K562 (cell line): Measurements from ENCODE around the gene PLCG2. TPM values are rescaled to one million over a fixed set of nuclear protein-coding genes. Genes with fewer than 3 reads are reported as not detected.
A peak's percentile ranks its signal among the peaks of the same experiment; 100 is the strongest.

Experiments
- ARID2 ChIP-seq: fragments of 450-650 bp; IDR thresholded peaks from 2 replicates; pipeline ENCODE4 v1.6.1; 2017; ENCODE audit warnings: antibody characterized with exemption, mild to moderate bottlenecking
- GABPB1 ChIP-seq: sonication (generic); formaldehyde crosslinking; IDR thresholded peaks from 2 replicates; pipeline ENCODE4 v1.8.0; 2022; ENCODE audit warnings: mild to moderate bottlenecking, missing genetic modification reagents
- HCFC1 ChIP-seq: IDR thresholded peaks from 2 replicates; pipeline ENCODE4 v1.6.1; 2012; ENCODE audit warnings: low read depth, low read length, improper control_type of control experiment
- KLF13 ChIP-seq: fragments of 450-650 bp; IDR thresholded peaks from 2 replicates; pipeline ENCODE4 v1.6.1; 2016; ENCODE audit warnings: missing genetic modification characterization, low read depth, mild to moderate bottlenecking, missing compliant biosample characterization, moderate library complexity, borderline replicate concordance
- MBD2 ChIP-seq: sonication (generic); IDR thresholded peaks from 2 replicates; pipeline ENCODE4 v1.6.1; 2016; ENCODE audit warnings: low read depth, borderline replicate concordance
- NFE2 ChIP-seq: IDR thresholded peaks from 2 replicates; pipeline ENCODE4 v1.6.1; 2014; ENCODE audit warnings: antibody characterized with exemption, low read depth
- NR4A1 ChIP-seq, 2 experiments: fragments of 250-450 bp in 1 of 2; fragments of 450-650 bp in 1 of 2; sonication (Bioruptor Pico) in 1 of 2; IDR thresholded peaks; 2 replicates each; pipeline versions ENCODE4 v1.4.0 to v1.6.1; 2016 to 2020; ENCODE audit warnings: mild to moderate bottlenecking in 2 of 2, missing compliant biosample characterization in 1 of 2, missing genetic modification characterization in 1 of 2, moderate library complexity in 1 of 2
- PHF8 ChIP-seq: fragments of 200-600 bp; sonication (generic); IDR thresholded peaks from 2 replicates; pipeline ENCODE4 v1.6.1; 2012; ENCODE audit warnings: mixed run types, mild to moderate bottlenecking, inconsistent platforms, low read length, moderate library complexity, borderline replicate concordance
- PKNOX1 ChIP-seq: fragments of 450-650 bp; IDR thresholded peaks from 2 replicates; pipeline ENCODE4 v1.6.1; 2016
- SUPT5H ChIP-seq: fragments of 450-650 bp; IDR thresholded peaks from 2 replicates; pipeline ENCODE4 v1.6.1; 2016
- ZC3H11A ChIP-seq: IDR thresholded peaks from 2 replicates; pipeline ENCODE4 v1.6.1; 2012; ENCODE audit warnings: low read depth, low read length, improper control_type of control experiment
- polyA plus RNA-seq, 8 experiments: library from polyadenylated mRNA; depleted of rRNA in 4 of 8; stranded (reverse) in 5 of 8; unstranded in 3 of 8; fragments of >200 nt; fragmentation: Nextera tagmentation in 2 of 8; fragmentation: Illumina TruSeq in 1 of 8; extraction: Ambion mirVana in 2 of 8; extraction: Trizol in 1 of 8; gene quantifications; 2 replicates each; pipeline versions ENCODE4 v1.2.1 to v1.2.3, GENCODE V29; 2011 to 2014; ENCODE audit warnings: inconsistent platforms in 1 of 8, missing spikeins in 1 of 8
- total RNA-seq, 7 experiments: library from RNA; depleted of rRNA in 6 of 7; stranded (reverse); fragments of >200 nt in 6 of 7; fragmentation: Illumina TruSeq in 2 of 7; extraction: Trizol in 2 of 7; gene quantifications; 2 replicates each; pipeline versions ENCODE4 v1.2.1 to v1.2.3, GENCODE V29; 2011 to 2021; ENCODE audit warnings: low replicate concordance in 1 of 7
- TF ChIP-seq, protein P1 (sequence below), 2 experiments: fragments of 450-650 bp in 1 of 2; sonication (generic) in 1 of 2; formaldehyde crosslinking in 1 of 2; IDR thresholded peaks in 1 of 2; conservative IDR thresholded peaks in 1 of 2; 2 replicates each; pipeline versions ENCODE4 v1.6.1 to v1.8.1; 2016 to 2023; ENCODE audit warnings: mild to moderate bottlenecking in 2 of 2, moderate library complexity in 2 of 2, inconsistent platforms in 1 of 2, missing genetic modification reagents in 1 of 2
- TF ChIP-seq, protein P2 (sequence below): sonication (generic); formaldehyde crosslinking; IDR thresholded peaks from 2 replicates; pipeline ENCODE4 v1.8.0; 2022; ENCODE audit warnings: missing genetic modification reagents, mild to moderate bottlenecking, moderate library complexity, borderline replicate concordance
- TF ChIP-seq, protein P3 (sequence below): fragments of 450-650 bp; IDR thresholded peaks from 2 replicates; pipeline ENCODE4 v1.6.1; 2014; ENCODE audit warnings: low read depth, mild to moderate bottlenecking, moderate library complexity, borderline replicate concordance
- TF ChIP-seq, protein P4 (sequence below): fragments of 250-450 bp; sonication (Bioruptor Pico); IDR thresholded peaks from 2 replicates; pipeline ENCODE4 v1.8.0; 2022; ENCODE audit warnings: inconsistent platforms
- TF ChIP-seq, protein P5 (sequence below): fragments of 450-650 bp; IDR thresholded peaks from 2 replicates; pipeline ENCODE4 v1.7.1; 2018; ENCODE audit warnings: mild to moderate bottlenecking, low read depth; ENCODE audit not compliant: partially characterized antibody

PLCG2 gene
- total and polyA plus RNA-seq, 9 of the 15 experiments (the other 6 are each of a cell fraction or from before 2014, with no cell fraction given), result 0.94 to 7.1 (median 3.1) TPM

- TF ChIP-seq PKNOX1 (peak; percentile 48), PHF8 (peak; percentile 74; the same call in 1 of the 2 replicates), ARID2 (no peak), ZC3H11A (0 out of 2 replicates have a peak, but pooled peaks have one; percentile 21), GABPB1 (CRISPR knock-in tag) (peak; percentile 96), HCFC1 (peak; percentile 95), SUPT5H (peak; percentile 60; the same call in 1 of the 2 replicates), KLF13 (no peak), NR4A1 (CRISPR knock-in tag; IDR thresholded peaks at IDR 0.05) (0 out of 2 replicates have a peak, but pooled peaks have one; percentile 29), NR4A1 (tag; IDR thresholded peaks at IDR 0.05) (peak; percentile 73; the same call in 1 of the 2 replicates), MBD2 (peak; percentile 77), NFE2 (0 out of 2 replicates have a peak, but pooled peaks have one; percentile 3)
- TF ChIP-seq, protein P1, sequence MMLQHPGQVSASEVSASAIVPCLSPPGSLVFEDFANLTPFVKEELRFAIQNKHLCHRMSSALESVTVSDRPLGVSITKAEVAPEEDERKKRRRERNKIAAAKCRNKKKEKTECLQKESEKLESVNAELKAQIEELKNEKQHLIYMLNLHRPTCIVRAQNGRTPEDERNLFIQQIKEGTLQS (IDR thresholded peaks at IDR 0.05), result no peak
- TF ChIP-seq, protein P1 (CRISPR knock-in tag; conservative IDR thresholded peaks at IDR 0.05), result 0 out of 2 replicates have a peak, but pooled peaks have one; percentile 29
- TF ChIP-seq, protein P2, sequence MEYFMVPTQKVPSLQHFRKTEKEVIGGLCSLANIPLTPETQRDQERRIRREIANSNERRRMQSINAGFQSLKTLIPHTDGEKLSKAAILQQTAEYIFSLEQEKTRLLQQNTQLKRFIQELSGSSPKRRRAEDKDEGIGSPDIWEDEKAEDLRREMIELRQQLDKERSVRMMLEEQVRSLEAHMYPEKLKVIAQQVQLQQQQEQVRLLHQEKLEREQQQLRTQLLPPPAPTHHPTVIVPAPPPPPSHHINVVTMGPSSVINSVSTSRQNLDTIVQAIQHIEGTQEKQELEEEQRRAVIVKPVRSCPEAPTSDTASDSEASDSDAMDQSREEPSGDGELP, result peak; percentile 89
- TF ChIP-seq, protein P3, sequence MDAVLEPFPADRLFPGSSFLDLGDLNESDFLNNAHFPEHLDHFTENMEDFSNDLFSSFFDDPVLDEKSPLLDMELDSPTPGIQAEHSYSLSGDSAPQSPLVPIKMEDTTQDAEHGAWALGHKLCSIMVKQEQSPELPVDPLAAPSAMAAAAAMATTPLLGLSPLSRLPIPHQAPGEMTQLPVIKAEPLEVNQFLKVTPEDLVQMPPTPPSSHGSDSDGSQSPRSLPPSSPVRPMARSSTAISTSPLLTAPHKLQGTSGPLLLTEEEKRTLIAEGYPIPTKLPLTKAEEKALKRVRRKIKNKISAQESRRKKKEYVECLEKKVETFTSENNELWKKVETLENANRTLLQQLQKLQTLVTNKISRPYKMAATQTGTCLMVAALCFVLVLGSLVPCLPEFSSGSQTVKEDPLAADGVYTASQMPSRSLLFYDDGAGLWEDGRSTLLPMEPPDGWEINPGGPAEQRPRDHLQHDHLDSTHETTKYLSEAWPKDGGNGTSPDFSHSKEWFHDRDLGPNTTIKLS, result peak; percentile 70; the same call in 1 of the 2 replicates
- TF ChIP-seq, protein P4, sequence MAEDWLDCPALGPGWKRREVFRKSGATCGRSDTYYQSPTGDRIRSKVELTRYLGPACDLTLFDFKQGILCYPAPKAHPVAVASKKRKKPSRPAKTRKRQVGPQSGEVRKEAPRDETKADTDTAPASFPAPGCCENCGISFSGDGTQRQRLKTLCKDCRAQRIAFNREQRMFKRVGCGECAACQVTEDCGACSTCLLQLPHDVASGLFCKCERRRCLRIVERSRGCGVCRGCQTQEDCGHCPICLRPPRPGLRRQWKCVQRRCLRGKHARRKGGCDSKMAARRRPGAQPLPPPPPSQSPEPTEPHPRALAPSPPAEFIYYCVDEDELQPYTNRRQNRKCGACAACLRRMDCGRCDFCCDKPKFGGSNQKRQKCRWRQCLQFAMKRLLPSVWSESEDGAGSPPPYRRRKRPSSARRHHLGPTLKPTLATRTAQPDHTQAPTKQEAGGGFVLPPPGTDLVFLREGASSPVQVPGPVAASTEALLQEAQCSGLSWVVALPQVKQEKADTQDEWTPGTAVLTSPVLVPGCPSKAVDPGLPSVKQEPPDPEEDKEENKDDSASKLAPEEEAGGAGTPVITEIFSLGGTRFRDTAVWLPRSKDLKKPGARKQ, result no peak
- TF ChIP-seq, protein P5, sequence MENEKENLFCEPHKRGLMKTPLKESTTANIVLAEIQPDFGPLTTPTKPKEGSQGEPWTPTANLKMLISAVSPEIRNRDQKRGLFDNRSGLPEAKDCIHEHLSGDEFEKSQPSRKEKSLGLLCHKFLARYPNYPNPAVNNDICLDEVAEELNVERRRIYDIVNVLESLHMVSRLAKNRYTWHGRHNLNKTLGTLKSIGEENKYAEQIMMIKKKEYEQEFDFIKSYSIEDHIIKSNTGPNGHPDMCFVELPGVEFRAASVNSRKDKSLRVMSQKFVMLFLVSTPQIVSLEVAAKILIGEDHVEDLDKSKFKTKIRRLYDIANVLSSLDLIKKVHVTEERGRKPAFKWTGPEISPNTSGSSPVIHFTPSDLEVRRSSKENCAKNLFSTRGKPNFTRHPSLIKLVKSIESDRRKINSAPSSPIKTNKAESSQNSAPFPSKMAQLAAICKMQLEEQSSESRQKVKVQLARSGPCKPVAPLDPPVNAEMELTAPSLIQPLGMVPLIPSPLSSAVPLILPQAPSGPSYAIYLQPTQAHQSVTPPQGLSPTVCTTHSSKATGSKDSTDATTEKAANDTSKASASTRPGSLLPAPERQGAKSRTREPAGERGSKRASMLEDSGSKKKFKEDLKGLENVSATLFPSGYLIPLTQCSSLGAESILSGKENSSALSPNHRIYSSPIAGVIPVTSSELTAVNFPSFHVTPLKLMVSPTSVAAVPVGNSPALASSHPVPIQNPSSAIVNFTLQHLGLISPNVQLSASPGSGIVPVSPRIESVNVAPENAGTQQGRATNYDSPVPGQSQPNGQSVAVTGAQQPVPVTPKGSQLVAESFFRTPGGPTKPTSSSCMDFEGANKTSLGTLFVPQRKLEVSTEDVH, result peak; percentile 37
Measured at GRCh38 chr16:81745704-81746558, 33.2 kb upstream of the PLCG2 start (continued).
